HG03139 (cell line): ENCODE results near the gene DUSP3.

Source experiments
- ATAC-seq: cut with Tn5 transposase; IDR thresholded peaks from one replicate; pipeline ENCODE4 v1.9.1; 2021; ENCODE audit not compliant: unreplicated experiment

The DUSP3 gene

GRCh38 chr17:43736389-43736788 lies 42.4 kb downstream of the DUSP3 start:
- no peak for ATAC-seq

- no peak for ATAC-seq
Measured at GRCh38 chr17:43734376-43734775, 44.4 kb downstream of the DUSP3 start.

GRCh38 chr17:43733956-43734355 lies 44.8 kb downstream of the DUSP3 start:
- no peak for ATAC-seq

- ATAC-seq = no peak
Measured at GRCh38 chr17:43732958-43733357, 45.8 kb downstream of the DUSP3 start.

GRCh38 chr17:43728081-43728480 lies 50.7 kb downstream of the DUSP3 start:
- no peak for ATAC-seq

GRCh38 chr17:43723697-43724359 lies 54.9 kb downstream of the DUSP3 start:
- no peak for ATAC-seq

GRCh38 chr17:43722870-43723665 lies 55.7 kb downstream of the DUSP3 start:
- ATAC-seq = no peak

- ATAC-seq = no peak
Measured at GRCh38 chr17:43722269-43722619, 56.5 kb downstream of the DUSP3 start.

- no peak for ATAC-seq
Measured at GRCh38 chr17:43721537-43722268, 57.1 kb downstream of the DUSP3 start.

GRCh38 chr17:43720311-43721060 lies 58.3 kb downstream of the DUSP3 start:
- peak; percentile 54 for ATAC-seq

- no peak for ATAC-seq
Measured at GRCh38 chr17:43719578-43719977, 59.2 kb downstream of the DUSP3 start.

- no peak for ATAC-seq
Measured at GRCh38 chr17:43718544-43718943, 60.2 kb downstream of the DUSP3 start.

- no peak for ATAC-seq
Measured at GRCh38 chr17:43717913-43718312, 60.9 kb downstream of the DUSP3 start.
